ENCODE data around the gene PHACTR3. TPM values are rescaled to one million over a fixed set of nuclear protein-coding genes. Genes with fewer than 3 reads are reported as not detected.

Gene PHACTR3
- total RNA-seq, 5 donors from 2014 or later (not counting 1 experiment from before 2014, with no cell fraction given) = not detected

GRCh38 chr20:59676851-59677182 is 72.5 kb downstream of the PHACTR3 start:
- no peaks in the 10 kb centered on the region for H3K4me1 Mint-ChIP-seq
- ChIA-PET POLR2A (no interaction called here), CTCF (no interaction called here)
- no peak for DNase-seq
- Histone ChIP-seq H3K27ac (ENCODE audit: low read length) (no peak overlapping the region), H3K4me3 (ENCODE audit: control insufficient read depth in 1 of 2, extremely low read depth in 1 of 2, low read length in 1 of 2) (no peak overlapping the region), H3K36me3 (ENCODE audit: control insufficient read depth in 2 of 2, extremely low read depth in 1 of 2, insufficient read depth in 1 of 2, low read length in 1 of 2) (no peaks in the 10 kb centered on the region), H3K9me3 (no peaks in the 10 kb centered on the region), H3K4me1 (ENCODE audit: control insufficient read depth in 1 of 2, extremely low read depth in 1 of 2, insufficient read depth in 2 of 2, low read length in 2 of 2) (no peaks in the 10 kb centered on the region), H3K27me3 (replicated peaks in 1 of 2; ENCODE audit: control insufficient read depth in 2 of 2, extremely low read depth in 1 of 2, insufficient read depth in 2 of 2, low read length in 1 of 2) (peaks cover 0 to 25% of the 10 kb centered on the region in 2 experiments)
- no peaks in the 10 kb centered on the region for H3K9me3 Mint-ChIP-seq
- peaks cover 21 to 22% of the 10 kb centered on the region in 2 donors for H3K27me3 Mint-ChIP-seq
- no peak for ATAC-seq (replicated peaks in 1 of 4)
- no peak overlapping the region for H3K4me3 Mint-ChIP-seq
- no peaks in the 10 kb centered on the region for H3K36me3 Mint-ChIP-seq
- no peak overlapping the region for H3K27ac Mint-ChIP-seq
- no CpG with 5 or more reads among the region's 4 CpGs for WGBS (ENCODE audit: insufficient coverage)

GRCh38 chr20:59677586-59677985 is 73.2 kb downstream of the PHACTR3 start:
- no peak for ATAC-seq (replicated peaks in 1 of 4)

GRCh38 chr20:59678288-59678687 is 73.9 kb downstream of the PHACTR3 start:
- Histone ChIP-seq H3K27me3 (replicated peaks in 1 of 2; ENCODE audit: control insufficient read depth in 2 of 2, extremely low read depth in 1 of 2, insufficient read depth in 2 of 2, low read length in 1 of 2) (peaks cover 0 to 26% of the 10 kb centered on the region in 2 experiments), H3K27ac (ENCODE audit: low read length) (no peak overlapping the region), H3K4me1 (ENCODE audit: control insufficient read depth in 1 of 2, extremely low read depth in 1 of 2, insufficient read depth in 2 of 2, low read length in 2 of 2) (no peaks in the 10 kb centered on the region), H3K9me3 (no peaks in the 10 kb centered on the region), H3K4me3 (ENCODE audit: control insufficient read depth in 1 of 2, extremely low read depth in 1 of 2, low read length in 1 of 2) (no peak overlapping the region), H3K36me3 (ENCODE audit: control insufficient read depth in 2 of 2, extremely low read depth in 1 of 2, insufficient read depth in 1 of 2, low read length in 1 of 2) (no peaks in the 10 kb centered on the region)
- Mint-ChIP-seq H3K36me3 (no peaks in the 10 kb centered on the region), H3K27ac (no peak overlapping the region), H3K9me3 (no peaks in the 10 kb centered on the region), H3K4me1 (no peaks in the 10 kb centered on the region), H3K27me3 (peaks cover 15 to 21% of the 10 kb centered on the region in 2 donors), H3K4me3 (no peak overlapping the region)
- WGBS (ENCODE audit: insufficient coverage) = 54% methylated on average over 4 of the region's 9 CpGs
- ChIA-PET POLR2A (no interaction called here), CTCF (no interaction called here)
- DNase-seq (no peak), ATAC-seq (replicated peaks in 1 of 4) (no peak)

More at GRCh38 chr20:59677586-59677985, 73.2 kb downstream of the PHACTR3 start:
- H3K27me3 Mint-ChIP-seq = peaks cover 20 to 21% of the 10 kb centered on the region in 2 donors
- Histone ChIP-seq H3K27me3 (replicated peaks in 1 of 2; ENCODE audit: control insufficient read depth in 2 of 2, extremely low read depth in 1 of 2, insufficient read depth in 2 of 2, low read length in 1 of 2) (peaks cover 0 to 23% of the 10 kb centered on the region in 2 experiments), H3K4me3 (ENCODE audit: control insufficient read depth in 1 of 2, extremely low read depth in 1 of 2, low read length in 1 of 2) (no peak overlapping the region), H3K9me3 (no peaks in the 10 kb centered on the region), H3K27ac (ENCODE audit: low read length) (no peak overlapping the region), H3K4me1 (ENCODE audit: control insufficient read depth in 1 of 2, extremely low read depth in 1 of 2, insufficient read depth in 2 of 2, low read length in 2 of 2) (no peaks in the 10 kb centered on the region), H3K36me3 (ENCODE audit: control insufficient read depth in 2 of 2, extremely low read depth in 1 of 2, insufficient read depth in 1 of 2, low read length in 1 of 2) (no peaks in the 10 kb centered on the region)
- POLR2A ChIA-PET = no interaction called here
- no peak overlapping the region for H3K4me3 Mint-ChIP-seq
- H3K4me1 Mint-ChIP-seq = no peaks in the 10 kb centered on the region
- H3K9me3 Mint-ChIP-seq = no peaks in the 10 kb centered on the region
- WGBS (ENCODE audit: insufficient coverage) = no CpG with 5 or more reads among the region's 6 CpGs
- no peak overlapping the region for H3K27ac Mint-ChIP-seq
- H3K36me3 Mint-ChIP-seq = no peaks in the 10 kb centered on the region
- CTCF ChIA-PET = no interaction called here
- no peak for DNase-seq

GRCh38 chr20:59678951-59679350 is 74.6 kb downstream of the PHACTR3 start:
- Mint-ChIP-seq H3K27ac (no peak overlapping the region), H3K4me3 (no peak overlapping the region), H3K27me3 (peaks cover 15 to 21% of the 10 kb centered on the region in 2 donors), H3K4me1 (no peaks in the 10 kb centered on the region), H3K9me3 (no peaks in the 10 kb centered on the region), H3K36me3 (no peaks in the 10 kb centered on the region)
- H3K36me3 ChIP-seq (ENCODE audit: control insufficient read depth in 2 of 2, extremely low read depth in 1 of 2, insufficient read depth in 1 of 2, low read length in 1 of 2) = no peaks in the 10 kb centered on the region
- ChIA-PET CTCF (no interaction called here), POLR2A (no interaction called here)
- no peak for ATAC-seq (replicated peaks in 1 of 4)
- no peaks in the 10 kb centered on the region for H3K4me1 ChIP-seq (ENCODE audit: control insufficient read depth in 1 of 2, extremely low read depth in 1 of 2, insufficient read depth in 2 of 2, low read length in 2 of 2)
- no peak overlapping the region for H3K27ac ChIP-seq (ENCODE audit: low read length)
- 62% methylated on average over 6 of the region's 8 CpGs for WGBS (ENCODE audit: insufficient coverage)
- no peak overlapping the region for H3K4me3 ChIP-seq (ENCODE audit: control insufficient read depth in 1 of 2, extremely low read depth in 1 of 2, low read length in 1 of 2)
- H3K9me3 ChIP-seq = no peaks in the 10 kb centered on the region
- H3K27me3 ChIP-seq (replicated peaks in 1 of 2; ENCODE audit: control insufficient read depth in 2 of 2, extremely low read depth in 1 of 2, insufficient read depth in 2 of 2, low read length in 1 of 2) = peaks cover 0 to 20% of the 10 kb centered on the region in 2 experiments
- DNase-seq = no peak

GRCh38 chr20:59680148-59680650 is 75.9 kb downstream of the PHACTR3 start:
- H3K36me3 ChIP-seq (ENCODE audit: control insufficient read depth in 2 of 2, extremely low read depth in 1 of 2, insufficient read depth in 1 of 2, low read length in 1 of 2) = no peaks in the 10 kb centered on the region
- H3K36me3 Mint-ChIP-seq = no peaks in the 10 kb centered on the region
- H3K4me1 Mint-ChIP-seq = no peaks in the 10 kb centered on the region
- H3K27me3 ChIP-seq (replicated peaks in 1 of 2; ENCODE audit: control insufficient read depth in 2 of 2, extremely low read depth in 1 of 2, insufficient read depth in 2 of 2, low read length in 1 of 2) = peaks cover 0 to 17% of the 10 kb centered on the region in 2 experiments
- H3K27me3 Mint-ChIP-seq = peaks cover 15 to 20% of the 10 kb centered on the region in 2 donors
- no peak overlapping the region for H3K27ac Mint-ChIP-seq
- no peak overlapping the region for H3K27ac ChIP-seq (ENCODE audit: low read length)
- ATAC-seq (replicated peaks in 1 of 4) (no peak), DNase-seq (no peak)
- ChIA-PET CTCF (no interaction called here), POLR2A (no interaction called here)
- H3K9me3 Mint-ChIP-seq = no peaks in the 10 kb centered on the region
- H3K4me3 ChIP-seq (ENCODE audit: control insufficient read depth in 1 of 2, extremely low read depth in 1 of 2, low read length in 1 of 2) = no peak overlapping the region
- H3K9me3 ChIP-seq = no peaks in the 10 kb centered on the region
- WGBS (ENCODE audit: insufficient coverage) = 35% methylated on average over 2 of the region's 9 CpGs
- no peak overlapping the region for H3K4me3 Mint-ChIP-seq
- H3K4me1 ChIP-seq (ENCODE audit: control insufficient read depth in 1 of 2, extremely low read depth in 1 of 2, insufficient read depth in 2 of 2, low read length in 2 of 2) = no peaks in the 10 kb centered on the region

GRCh38 chr20:59680852-59681251 is 76.5 kb downstream of the PHACTR3 start:
- no peak overlapping the region for H3K27ac ChIP-seq (ENCODE audit: low read length)

GRCh38 chr20:59682603-59683002 is 78.3 kb downstream of the PHACTR3 start:
- ChIA-PET CTCF (no interaction called here), POLR2A (no interaction called here)
- no peak overlapping the region for H3K4me3 Mint-ChIP-seq
- H3K27me3 ChIP-seq (replicated peaks in 1 of 2; ENCODE audit: control insufficient read depth in 2 of 2, extremely low read depth in 1 of 2, insufficient read depth in 2 of 2, low read length in 1 of 2) = peaks cover 0 to 9% of the 10 kb centered on the region in 2 experiments
- H3K4me3 ChIP-seq (ENCODE audit: control insufficient read depth in 1 of 2, extremely low read depth in 1 of 2, low read length in 1 of 2) = no peak overlapping the region
- DNase-seq (no peak), ATAC-seq (replicated peaks in 1 of 4) (no peak)
- no peak overlapping the region for H3K27ac ChIP-seq (ENCODE audit: low read length)
- 76% methylated on average over 9 of the region's 10 CpGs for WGBS (ENCODE audit: insufficient coverage)
- H3K36me3 ChIP-seq (ENCODE audit: control insufficient read depth in 2 of 2, extremely low read depth in 1 of 2, insufficient read depth in 1 of 2, low read length in 1 of 2) = no peaks in the 10 kb centered on the region
- H3K36me3 Mint-ChIP-seq = no peaks in the 10 kb centered on the region
- no peak overlapping the region for H3K27ac Mint-ChIP-seq
- H3K9me3 Mint-ChIP-seq = no peaks in the 10 kb centered on the region
- H3K9me3 ChIP-seq = no peaks in the 10 kb centered on the region
- peaks cover 4 to 9% of the 10 kb centered on the region in 2 donors for H3K27me3 Mint-ChIP-seq
- no peaks in the 10 kb centered on the region for H3K4me1 Mint-ChIP-seq
- no peaks in the 10 kb centered on the region for H3K4me1 ChIP-seq (ENCODE audit: control insufficient read depth in 1 of 2, extremely low read depth in 1 of 2, insufficient read depth in 2 of 2, low read length in 2 of 2)

More at GRCh38 chr20:59680852-59681251, 76.5 kb downstream of the PHACTR3 start:
- Mint-ChIP-seq H3K4me3 (no peak overlapping the region), H3K36me3 (no peaks in the 10 kb centered on the region), H3K4me1 (no peaks in the 10 kb centered on the region), H3K9me3 (no peaks in the 10 kb centered on the region), H3K27ac (no peak overlapping the region), H3K27me3 (peaks cover 14 to 15% of the 10 kb centered on the region in 2 donors)
- Histone ChIP-seq H3K4me1 (ENCODE audit: control insufficient read depth in 1 of 2, extremely low read depth in 1 of 2, insufficient read depth in 2 of 2, low read length in 2 of 2) (no peaks in the 10 kb centered on the region), H3K36me3 (ENCODE audit: control insufficient read depth in 2 of 2, extremely low read depth in 1 of 2, insufficient read depth in 1 of 2, low read length in 1 of 2) (no peaks in the 10 kb centered on the region), H3K4me3 (ENCODE audit: control insufficient read depth in 1 of 2, extremely low read depth in 1 of 2, low read length in 1 of 2) (no peak overlapping the region), H3K9me3 (no peaks in the 10 kb centered on the region), H3K27me3 (replicated peaks in 1 of 2; ENCODE audit: control insufficient read depth in 2 of 2, extremely low read depth in 1 of 2, insufficient read depth in 2 of 2, low read length in 1 of 2) (peaks cover 0 to 15% of the 10 kb centered on the region in 2 experiments)
- ChIA-PET POLR2A (no interaction called here), CTCF (no interaction called here)
- ATAC-seq (replicated peaks in 1 of 4) (no peak), DNase-seq (no peak)
- 82% methylated on average over 1 of the region's 1 CpG for WGBS (ENCODE audit: insufficient coverage)
